Transverse colon (tissue), 3 donors: Measurements from ENCODE around the gene PAXIP1.

Experiments used
- EP300 ChIP-seq: sonication (generic); formaldehyde crosslinking; IDR thresholded peaks from one replicate; pipeline ENCODE4 v1.6.1; 2017; ENCODE audit warnings: antibody characterized with exemption, low read depth
- TF ChIP-seq, protein P1 (sequence below), 5 experiments: fragments of 200-600 bp in 3 of 5; fragments of 450-650 bp in 2 of 5; sonication (generic) in 3 of 5; IDR thresholded peaks; 1 replicate in 2 of 5; 2 replicates in 3 of 5; pipeline ENCODE4 v1.5.1; 2016 to 2017; ENCODE audit warnings: antibody characterized with exemption in 5 of 5, inconsistent platforms in 3 of 5, mild to moderate bottlenecking in 2 of 5, moderate library complexity in 1 of 5

GRCh38 chr7:154967401-154967955 lies 35.4 kb downstream of the PAXIP1 start:
- TF ChIP-seq, protein P1, sequence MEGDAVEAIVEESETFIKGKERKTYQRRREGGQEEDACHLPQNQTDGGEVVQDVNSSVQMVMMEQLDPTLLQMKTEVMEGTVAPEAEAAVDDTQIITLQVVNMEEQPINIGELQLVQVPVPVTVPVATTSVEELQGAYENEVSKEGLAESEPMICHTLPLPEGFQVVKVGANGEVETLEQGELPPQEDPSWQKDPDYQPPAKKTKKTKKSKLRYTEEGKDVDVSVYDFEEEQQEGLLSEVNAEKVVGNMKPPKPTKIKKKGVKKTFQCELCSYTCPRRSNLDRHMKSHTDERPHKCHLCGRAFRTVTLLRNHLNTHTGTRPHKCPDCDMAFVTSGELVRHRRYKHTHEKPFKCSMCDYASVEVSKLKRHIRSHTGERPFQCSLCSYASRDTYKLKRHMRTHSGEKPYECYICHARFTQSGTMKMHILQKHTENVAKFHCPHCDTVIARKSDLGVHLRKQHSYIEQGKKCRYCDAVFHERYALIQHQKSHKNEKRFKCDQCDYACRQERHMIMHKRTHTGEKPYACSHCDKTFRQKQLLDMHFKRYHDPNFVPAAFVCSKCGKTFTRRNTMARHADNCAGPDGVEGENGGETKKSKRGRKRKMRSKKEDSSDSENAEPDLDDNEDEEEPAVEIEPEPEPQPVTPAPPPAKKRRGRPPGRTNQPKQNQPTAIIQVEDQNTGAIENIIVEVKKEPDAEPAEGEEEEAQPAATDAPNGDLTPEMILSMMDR (IDR thresholded peaks at IDR 0.05): no peak
- TF ChIP-seq EP300: no peak
